ENCODE data around the gene DCLK1. TPM values are rescaled to one million over a fixed set of nuclear protein-coding genes. Genes with fewer than 3 reads are reported as not detected.

The DCLK1 gene
- total RNA-seq, 1 experiment from 2014 or later, result not detected

- no peaks in the 10 kb centered on the region for H3K27me3 ChIP-seq (ENCODE audit: low read length)
- no peaks in the 10 kb centered on the region for H3K4me1 ChIP-seq (ENCODE audit: low read length)
- H3K9me3 ChIP-seq (ENCODE audit: low read length), result no peaks in the 10 kb centered on the region
- H4K20me1 ChIP-seq (ENCODE audit: insufficient read depth, low read depth, low read length), result no peaks in the 10 kb centered on the region
- no peaks in the 10 kb centered on the region for H3K36me3 ChIP-seq (ENCODE audit: insufficient read depth, low read length)
- H3K4me2 ChIP-seq (ENCODE audit: low read depth, low read length, poor library complexity, severe bottlenecking), result no peak overlapping the region
- H3K4me3 ChIP-seq (ENCODE audit: low read length), result no peak overlapping the region
- H3K9me2 ChIP-seq (replicated peaks; ENCODE audit: insufficient read depth, low read length), result no peaks in the 10 kb centered on the region
- no peak overlapping the region for H2AFZ ChIP-seq (ENCODE audit: low read length)
- H3K27ac ChIP-seq (ENCODE audit: low read length), result no peak overlapping the region
- H3K79me2 ChIP-seq (ENCODE audit: low read length), result no peaks in the 10 kb centered on the region
- DNase-seq, result no peak
- no peak overlapping the region for H3K9ac ChIP-seq (ENCODE audit: low read length)
Measured at GRCh38 chr13:35841060-35841521, 290.1 kb downstream of the DCLK1 start.

DNA sequence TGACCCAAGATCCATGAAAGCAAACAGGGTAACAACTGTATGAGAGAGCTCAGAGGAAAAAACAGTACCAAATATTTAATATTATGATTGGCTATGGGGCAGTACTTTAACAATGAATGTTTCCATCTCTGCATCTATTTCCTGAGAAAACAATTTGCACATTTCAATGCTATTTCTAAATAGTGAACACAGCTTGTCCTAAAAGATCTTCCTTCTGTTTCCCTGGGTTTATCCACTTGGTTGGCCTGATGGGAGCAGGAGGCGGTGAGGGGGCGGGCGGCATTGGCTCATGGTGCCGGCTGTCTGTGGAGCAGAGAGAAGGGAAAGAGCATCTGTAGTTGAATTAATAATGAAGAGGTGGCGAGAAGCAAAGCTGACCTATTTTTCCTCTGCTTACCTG is 291.4 kb downstream of the DCLK1 start:
- no peak overlapping the region for H2AFZ ChIP-seq (ENCODE audit: low read length)
- H3K9me3 ChIP-seq (ENCODE audit: low read length), result no peaks in the 10 kb centered on the region

DNA sequence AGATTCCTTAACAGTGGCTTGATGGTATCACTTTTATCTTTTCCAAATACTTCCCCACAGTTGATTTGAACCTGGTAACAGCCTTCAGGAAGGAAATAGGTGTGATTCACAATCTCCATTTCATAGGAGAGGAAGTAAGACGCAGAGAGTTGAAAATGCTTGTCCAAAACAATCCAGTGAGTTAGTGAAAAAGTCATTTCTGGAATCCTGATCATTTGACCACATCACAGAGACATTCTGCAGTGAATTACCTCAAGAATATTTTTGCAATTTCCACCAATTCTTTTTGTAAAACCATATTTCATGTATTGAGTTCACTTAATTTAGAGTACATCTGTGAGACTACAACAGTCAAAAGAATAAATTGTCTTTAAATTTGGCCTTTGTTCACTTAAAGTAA is 292.8 kb downstream of the DCLK1 start:
- Histone ChIP-seq H2AFZ (ENCODE audit: low read length) (no peak overlapping the region), H3K36me3 (ENCODE audit: insufficient read depth, low read length) (no peaks in the 10 kb centered on the region), H3K27me3 (ENCODE audit: low read length) (no peaks in the 10 kb centered on the region), H4K20me1 (ENCODE audit: insufficient read depth, low read depth, low read length) (no peaks in the 10 kb centered on the region), H3K4me1 (ENCODE audit: low read length) (no peaks in the 10 kb centered on the region), H3K4me3 (ENCODE audit: low read length) (no peak overlapping the region), H3K9ac (ENCODE audit: low read length) (no peak overlapping the region), H3K9me3 (ENCODE audit: low read length) (no peaks in the 10 kb centered on the region), H3K79me2 (ENCODE audit: low read length) (no peaks in the 10 kb centered on the region), H3K27ac (ENCODE audit: low read length) (no peak overlapping the region), H3K9me2 (replicated peaks; ENCODE audit: insufficient read depth, low read length) (no peaks in the 10 kb centered on the region), H3K4me2 (ENCODE audit: low read depth, low read length, poor library complexity, severe bottlenecking) (no peak overlapping the region)
- DNase-seq, result no peak

More for the DNA sequence above, 291.4 kb downstream of the DCLK1 start:
- Histone ChIP-seq H4K20me1 (ENCODE audit: insufficient read depth, low read depth, low read length) (no peaks in the 10 kb centered on the region), H3K36me3 (ENCODE audit: insufficient read depth, low read length) (no peaks in the 10 kb centered on the region), H3K9me2 (replicated peaks; ENCODE audit: insufficient read depth, low read length) (no peaks in the 10 kb centered on the region), H3K4me1 (ENCODE audit: low read length) (no peaks in the 10 kb centered on the region), H3K27ac (ENCODE audit: low read length) (no peak overlapping the region), H3K27me3 (ENCODE audit: low read length) (no peaks in the 10 kb centered on the region), H3K4me2 (ENCODE audit: low read depth, low read length, poor library complexity, severe bottlenecking) (no peak overlapping the region), H3K9ac (ENCODE audit: low read length) (no peak overlapping the region), H3K79me2 (ENCODE audit: low read length) (no peaks in the 10 kb centered on the region), H3K4me3 (ENCODE audit: low read length) (no peak overlapping the region)
- DNase-seq, result no peak

DNA sequence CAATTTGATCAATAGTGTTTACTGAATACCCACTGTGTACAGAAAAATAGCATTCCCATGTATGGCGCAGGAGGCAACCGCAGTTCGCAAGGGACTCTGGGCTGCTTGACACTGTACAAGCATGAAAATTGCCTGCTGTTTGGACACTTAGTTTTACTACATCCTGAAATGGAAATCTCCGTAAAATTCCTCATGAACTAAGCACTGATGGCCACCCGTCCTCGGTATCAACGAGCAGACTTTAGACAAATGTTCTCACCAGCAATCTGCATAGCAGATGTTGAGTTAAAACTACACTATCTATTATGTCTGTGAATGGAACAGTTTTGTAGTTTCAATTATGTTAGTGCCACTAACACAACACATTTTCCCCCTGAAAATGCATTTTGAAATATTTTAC is 294.7 kb downstream of the DCLK1 start:
- Histone ChIP-seq H3K4me3 (ENCODE audit: low read length) (no peak overlapping the region), H3K9ac (ENCODE audit: low read length) (no peak overlapping the region), H3K36me3 (ENCODE audit: insufficient read depth, low read length) (no peaks in the 10 kb centered on the region), H3K79me2 (ENCODE audit: low read length) (no peaks in the 10 kb centered on the region), H3K27ac (ENCODE audit: low read length) (no peak overlapping the region), H2AFZ (ENCODE audit: low read length) (no peak overlapping the region), H3K4me1 (ENCODE audit: low read length) (no peaks in the 10 kb centered on the region), H3K9me2 (replicated peaks; ENCODE audit: insufficient read depth, low read length) (no peaks in the 10 kb centered on the region), H3K9me3 (ENCODE audit: low read length) (no peaks in the 10 kb centered on the region), H3K4me2 (ENCODE audit: low read depth, low read length, poor library complexity, severe bottlenecking) (no peak overlapping the region), H3K27me3 (ENCODE audit: low read length) (no peaks in the 10 kb centered on the region), H4K20me1 (ENCODE audit: insufficient read depth, low read depth, low read length) (no peaks in the 10 kb centered on the region)
- DNase-seq, result no peak

DNA sequence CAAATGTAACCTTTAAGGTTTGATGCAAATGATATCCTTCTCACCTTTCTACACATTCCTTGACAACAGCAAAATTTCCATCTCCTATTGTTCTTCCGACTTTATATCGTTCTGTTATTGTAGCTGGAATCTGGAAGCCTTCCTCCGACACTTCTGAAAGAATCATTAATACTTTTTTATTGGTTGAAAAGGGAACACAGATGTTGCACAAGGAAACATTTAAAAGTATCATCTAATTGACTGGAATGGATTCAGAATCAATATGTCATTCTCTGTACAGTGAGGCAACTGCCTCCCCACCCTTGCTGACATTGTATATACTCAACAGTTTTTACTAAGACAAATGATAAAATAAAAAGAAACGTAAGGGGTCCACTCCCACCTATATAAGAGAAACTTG is 295.2 kb downstream of the DCLK1 start:
- no peak overlapping the region for H3K4me3 ChIP-seq (ENCODE audit: low read length)
- H3K79me2 ChIP-seq (ENCODE audit: low read length), result no peaks in the 10 kb centered on the region
- H3K27ac ChIP-seq (ENCODE audit: low read length), result no peak overlapping the region
- no peak overlapping the region for H2AFZ ChIP-seq (ENCODE audit: low read length)
- H3K36me3 ChIP-seq (ENCODE audit: insufficient read depth, low read length), result no peaks in the 10 kb centered on the region
- H3K9me3 ChIP-seq (ENCODE audit: low read length), result no peaks in the 10 kb centered on the region
- H3K9ac ChIP-seq (ENCODE audit: low read length), result no peak overlapping the region
- no peaks in the 10 kb centered on the region for H3K27me3 ChIP-seq (ENCODE audit: low read length)
- DNase-seq, result no peak
- H4K20me1 ChIP-seq (ENCODE audit: insufficient read depth, low read depth, low read length), result no peaks in the 10 kb centered on the region
- H3K4me2 ChIP-seq (ENCODE audit: low read depth, low read length, poor library complexity, severe bottlenecking), result no peak overlapping the region
- H3K9me2 ChIP-seq (replicated peaks; ENCODE audit: insufficient read depth, low read length), result no peaks in the 10 kb centered on the region
- H3K4me1 ChIP-seq (ENCODE audit: low read length), result no peaks in the 10 kb centered on the region

- Histone ChIP-seq H3K9ac (ENCODE audit: low read length) (no peak overlapping the region), H3K9me2 (replicated peaks; ENCODE audit: insufficient read depth, low read length) (no peaks in the 10 kb centered on the region), H3K4me3 (ENCODE audit: low read length) (no peak overlapping the region), H4K20me1 (ENCODE audit: insufficient read depth, low read depth, low read length) (no peaks in the 10 kb centered on the region), H3K36me3 (ENCODE audit: insufficient read depth, low read length) (no peaks in the 10 kb centered on the region), H3K27ac (ENCODE audit: low read length) (no peak overlapping the region), H3K9me3 (ENCODE audit: low read length) (no peaks in the 10 kb centered on the region), H3K79me2 (ENCODE audit: low read length) (no peaks in the 10 kb centered on the region), H3K27me3 (ENCODE audit: low read length) (no peaks in the 10 kb centered on the region), H2AFZ (ENCODE audit: low read length) (no peak overlapping the region), H3K4me2 (ENCODE audit: low read depth, low read length, poor library complexity, severe bottlenecking) (no peak overlapping the region), H3K4me1 (ENCODE audit: low read length) (no peaks in the 10 kb centered on the region)
- DNase-seq, result no peak
Measured at GRCh38 chr13:35833608-35834275, 297.4 kb downstream of the DCLK1 start.

DNA sequence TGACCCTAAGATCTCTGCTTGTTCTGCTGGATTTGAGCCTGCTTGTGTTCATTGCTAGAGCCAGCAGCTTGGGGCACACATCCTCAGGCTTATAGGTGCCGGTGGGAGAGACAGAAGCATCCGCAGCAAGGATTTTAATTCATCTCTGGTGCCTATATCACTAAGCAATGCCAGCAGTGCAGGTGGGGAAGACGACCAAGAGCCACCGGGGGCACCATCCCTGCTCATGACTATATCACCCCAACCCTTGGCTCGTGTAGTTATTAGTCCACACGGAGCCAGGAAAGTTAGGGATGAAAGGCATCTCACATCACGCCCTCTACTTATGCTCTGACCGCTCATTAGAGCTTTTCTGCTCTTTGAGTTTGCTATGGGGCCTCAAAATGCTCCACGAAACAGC is 298.2 kb downstream of the DCLK1 start:
- H4K20me1 ChIP-seq (ENCODE audit: insufficient read depth, low read depth, low read length), result no peaks in the 10 kb centered on the region
- H3K79me2 ChIP-seq (ENCODE audit: low read length), result no peaks in the 10 kb centered on the region
- H3K27me3 ChIP-seq (ENCODE audit: low read length), result no peaks in the 10 kb centered on the region
- no peaks in the 10 kb centered on the region for H3K9me2 ChIP-seq (replicated peaks; ENCODE audit: insufficient read depth, low read length)
- H3K27ac ChIP-seq (ENCODE audit: low read length), result no peak overlapping the region
- H3K9me3 ChIP-seq (ENCODE audit: low read length), result no peaks in the 10 kb centered on the region
- no peak overlapping the region for H3K4me3 ChIP-seq (ENCODE audit: low read length)
- DNase-seq, result no peak
- no peak overlapping the region for H2AFZ ChIP-seq (ENCODE audit: low read length)
- no peak overlapping the region for H3K4me2 ChIP-seq (ENCODE audit: low read depth, low read length, poor library complexity, severe bottlenecking)
- no peaks in the 10 kb centered on the region for H3K4me1 ChIP-seq (ENCODE audit: low read length)
- H3K36me3 ChIP-seq (ENCODE audit: insufficient read depth, low read length), result no peaks in the 10 kb centered on the region
- H3K9ac ChIP-seq (ENCODE audit: low read length), result no peak overlapping the region

- Histone ChIP-seq H3K9me3 (ENCODE audit: low read length) (no peaks in the 10 kb centered on the region), H2AFZ (ENCODE audit: low read length) (no peak overlapping the region), H4K20me1 (ENCODE audit: insufficient read depth, low read depth, low read length) (no peaks in the 10 kb centered on the region), H3K9me2 (replicated peaks; ENCODE audit: insufficient read depth, low read length) (no peaks in the 10 kb centered on the region), H3K4me3 (ENCODE audit: low read length) (no peak overlapping the region), H3K4me1 (ENCODE audit: low read length) (no peaks in the 10 kb centered on the region), H3K27me3 (ENCODE audit: low read length) (no peaks in the 10 kb centered on the region), H3K9ac (ENCODE audit: low read length) (no peak overlapping the region), H3K4me2 (ENCODE audit: low read depth, low read length, poor library complexity, severe bottlenecking) (no peak overlapping the region), H3K79me2 (ENCODE audit: low read length) (no peaks in the 10 kb centered on the region), H3K27ac (ENCODE audit: low read length) (no peak overlapping the region), H3K36me3 (ENCODE audit: insufficient read depth, low read length) (no peaks in the 10 kb centered on the region)
- DNase-seq, result no peak
Measured at GRCh38 chr13:35832551-35832950, 298.6 kb downstream of the DCLK1 start.

All from Karpas-422 (cell line).